WTC11 (cell line): ENCODE measurements around the gene KIAA1328. TPM values are rescaled to one million over a fixed set of nuclear protein-coding genes. Genes with fewer than 3 reads are reported as not detected.

Experiments
- ATAC-seq: fragments of 200-7000 bp; cut with Tn5 transposase; 2 replicates; pipeline ENCODE4 v1.10.0; 2021; ENCODE audit warnings: mild to moderate bottlenecking, moderate library complexity
- CTCF ChIA-PET: fragments of 300-600 bp; sonication (Branson Sonifier 250); formaldehyde crosslinking; loops from one replicate; lab custom pipeline; 2021; ENCODE audit warnings: antibody characterized with exemption; lab: Charles Lee
- POLR2A ChIA-PET: fragments of 350-600 bp; sonication (Branson Sonifier 250); formaldehyde crosslinking; loops from one replicate; lab custom pipeline; 2021; ENCODE audit warnings: antibody characterized with exemption; lab: Charles Lee
- DNase-seq: peaks from one replicate; pipeline ENCODE4 v3.0.0; 2021; ENCODE audit warnings: low spot score
- H3K27ac Mint-ChIP-seq: 2 replicates; pipeline ENCODE4 v1.8.0; 2021; ENCODE audit warnings: mixed read lengths
- H3K27me3 Mint-ChIP-seq: 2 replicates; pipeline ENCODE4 v1.8.0; 2021; ENCODE audit warnings: low read depth, mild to moderate bottlenecking, moderate library complexity, mixed read lengths
- H3K36me3 Mint-ChIP-seq: 2 replicates; pipeline ENCODE4 v1.8.0; 2021; ENCODE audit warnings: mixed read lengths
- H3K4me1 Mint-ChIP-seq: 2 replicates; pipeline ENCODE4 v1.8.0; 2022; ENCODE audit warnings: mixed read lengths
- H3K4me3 Mint-ChIP-seq: 2 replicates; pipeline ENCODE4 v1.8.0; 2021; ENCODE audit warnings: mild to moderate bottlenecking, moderate library complexity, mixed read lengths
- H3K9me3 Mint-ChIP-seq: 2 replicates; pipeline ENCODE4 v1.8.0; 2021; ENCODE audit warnings: mixed read lengths
- ARID4B ChIP-seq: sonication (generic); formaldehyde crosslinking; IDR thresholded peaks from 2 replicates; pipeline ENCODE4 v1.8.0; 2023; ENCODE audit warnings: missing genetic modification reagents, mild to moderate bottlenecking, borderline replicate concordance
- ATF3 ChIP-seq: sonication (generic); formaldehyde crosslinking; conservative IDR thresholded peaks from 2 replicates; pipeline ENCODE4 v1.8.1; 2022; ENCODE audit warnings: mild to moderate bottlenecking, missing genetic modification reagents
- CBFB ChIP-seq: sonication (generic); formaldehyde crosslinking; IDR thresholded peaks from 2 replicates; pipeline ENCODE4 v1.8.1; 2022; ENCODE audit warnings: mild to moderate bottlenecking, low read depth, missing genetic modification reagents
- CREB1 ChIP-seq: sonication (generic); formaldehyde crosslinking; IDR thresholded peaks from 2 replicates; pipeline ENCODE4 v1.8.0; 2023; ENCODE audit warnings: mild to moderate bottlenecking, missing genetic modification reagents
- CTCF ChIP-seq: fragments of 200-600 bp; IDR thresholded peaks from 2 replicates; pipeline ENCODE4 v1.8.0; 2022; ENCODE audit warnings: antibody characterized with exemption
- EMX1 ChIP-seq: fragments of 250-450 bp; sonication (Bioruptor Pico); IDR thresholded peaks from 2 replicates; pipeline ENCODE4 v1.8.0; 2021; ENCODE audit warnings: mild to moderate bottlenecking
- HMGXB4 ChIP-seq: sonication (generic); formaldehyde crosslinking; IDR thresholded peaks from 2 replicates; pipeline ENCODE4 v1.8.1; 2023; ENCODE audit warnings: mild to moderate bottlenecking, moderate library complexity, missing genetic modification reagents
- IRF1 ChIP-seq: sonication (generic); formaldehyde crosslinking; IDR thresholded peaks from 2 replicates; pipeline ENCODE4 v1.8.0; 2023; ENCODE audit warnings: missing genetic modification reagents
- JAZF1 ChIP-seq: fragments of 250-450 bp; sonication (Bioruptor Pico); IDR thresholded peaks from 2 replicates; pipeline ENCODE4 v1.9.0; 2021; ENCODE audit warnings: moderate library complexity, mild to moderate bottlenecking, inconsistent platforms
- MLX ChIP-seq: sonication (generic); formaldehyde crosslinking; IDR thresholded peaks from 2 replicates; pipeline ENCODE4 v1.8.1; 2023; ENCODE audit warnings: mild to moderate bottlenecking, missing genetic modification reagents, moderate library complexity
- MXD4 ChIP-seq: fragments of 250-450 bp; sonication (Bioruptor Pico); IDR thresholded peaks from 2 replicates; pipeline ENCODE4 v1.8.0; 2021; ENCODE audit warnings: mild to moderate bottlenecking, moderate library complexity, borderline replicate concordance
- NFE2L1 ChIP-seq: sonication (generic); formaldehyde crosslinking; IDR thresholded peaks from 2 replicates; pipeline ENCODE4 v1.8.1; 2023; ENCODE audit warnings: missing genetic modification reagents
- PRDM15 ChIP-seq: sonication (generic); formaldehyde crosslinking; IDR thresholded peaks from 2 replicates; pipeline ENCODE4 v1.8.0; 2022; ENCODE audit warnings: missing genetic modification reagents
- RORB ChIP-seq: fragments of 250-450 bp; sonication (Bioruptor Pico); IDR thresholded peaks from 2 replicates; pipeline ENCODE4 v1.9.0; 2021; ENCODE audit warnings: mild to moderate bottlenecking
- TEAD4 ChIP-seq: sonication (generic); formaldehyde crosslinking; IDR thresholded peaks from 2 replicates; pipeline ENCODE4 v1.8.0; 2022; ENCODE audit warnings: mild to moderate bottlenecking, missing genetic modification reagents
- ZNF121 ChIP-seq: sonication (generic); formaldehyde crosslinking; IDR thresholded peaks from 2 replicates; pipeline ENCODE4 v1.8.0; 2023; ENCODE audit warnings: missing genetic modification reagents
- ZNF423 ChIP-seq: fragments of 250-450 bp; sonication (Bioruptor Pico); IDR thresholded peaks from 2 replicates; pipeline ENCODE4 v2.1.2; 2022; ENCODE audit warnings: mild to moderate bottlenecking, moderate library complexity
- total RNA-seq: library from RNA; stranded (reverse); gene quantifications from 3 replicates; pipeline ENCODE4 v1.2.3, GENCODE V29; 2021

The KIAA1328 gene
- total RNA-seq, 1 experiment from 2014 or later, result 4.8 TPM

GRCh38 chr18:36811430-36811829 lies 17.5 kb upstream of the KIAA1328 start (continued):
- no peak for TF ChIP-seq IRF1 (CRISPR knock-in tag)
- TF ChIP-seq ZNF121 (CRISPR knock-in tag), result no peak
- no peak for TF ChIP-seq MXD4 (CRISPR knock-in tag)
- no peak for TF ChIP-seq CBFB
- no peak for TF ChIP-seq MLX (CRISPR knock-in tag)

- no peak for DNase-seq
- POLR2A ChIA-PET, result no interaction called here
- H3K27ac Mint-ChIP-seq, result no peak overlapping the region
These were observed 17.0 kb upstream of the KIAA1328 start for GRCh38 chr18:36811955-36812354.

More at GRCh38 chr18:36811955-36812354, 17.0 kb upstream of the KIAA1328 start:
- CTCF ChIA-PET, result interaction anchor here (1.0 kb wide), 1 partner anchor 18 kb away, joined by 3 read pairs; no protein-coding TSS in a partner anchor
- Mint-ChIP-seq H3K4me3 (no peak overlapping the region), H3K36me3 (peaks cover 37% of the 10 kb centered on the region), H3K9me3 (no peaks in the 10 kb centered on the region), H3K4me1 (no peaks in the 10 kb centered on the region; the same call in 1 of the 2 replicates), H3K27me3 (no peaks in the 10 kb centered on the region)
- no peak for TF ChIP-seq NFE2L1 (CRISPR knock-in tag)
- TF ChIP-seq RORB, result no peak
- TF ChIP-seq MXD4 (CRISPR knock-in tag), result no peak
- no peak for TF ChIP-seq ARID4B (CRISPR knock-in tag)
- no peak for TF ChIP-seq ATF3
- no peak for TF ChIP-seq ZNF423 (CRISPR knock-in tag)
- TF ChIP-seq PRDM15, result no peak
- no peak for TF ChIP-seq CTCF
- TF ChIP-seq EMX1 (CRISPR knock-in tag), result no peak
- no peak for TF ChIP-seq ZNF121 (CRISPR knock-in tag)
- no peak for TF ChIP-seq CREB1 (CRISPR knock-in tag)
- no peak for TF ChIP-seq HMGXB4 (CRISPR knock-in tag)
- no peak for TF ChIP-seq JAZF1 (CRISPR knock-in tag)
- no peak for TF ChIP-seq TEAD4 (CRISPR knock-in tag)
- ATAC-seq, result no peak
